NCI-H1694 (cell line): Measurements from ENCODE around the gene IMP4.

Experiments used
- DNase-seq: peaks from one replicate; lab custom pipeline; 2025; lab: John Stamatoyannopoulos, UW

IMP4 gene

GRCh38 chr2:130377491-130377890 lies 34.8 kb downstream of the IMP4 start:
- no peak for DNase-seq

GRCh38 chr2:130378206-130378897 lies 35.7 kb downstream of the IMP4 start:
- DNase-seq, result no peak

- DNase-seq, result no peak
These were observed 36.2 kb downstream of the IMP4 start for GRCh38 chr2:130378898-130379214.

- DNase-seq, result no peak
These were observed 37.6 kb downstream of the IMP4 start for GRCh38 chr2:130380096-130380934.

GRCh38 chr2:130381145-130381544 lies 38.4 kb downstream of the IMP4 start:
- DNase-seq, result no peak

GRCh38 chr2:130381619-130382018 lies 38.9 kb downstream of the IMP4 start:
- no peak for DNase-seq

GRCh38 chr2:130382313-130382917 lies 39.7 kb downstream of the IMP4 start:
- no peak for DNase-seq

GRCh38 chr2:130385709-130386108 lies 43.0 kb downstream of the IMP4 start:
- DNase-seq, result no peak

GRCh38 chr2:130387071-130387400 lies 44.3 kb downstream of the IMP4 start:
- no peak for DNase-seq

- no peak for DNase-seq
These were observed 45.1 kb downstream of the IMP4 start for GRCh38 chr2:130387804-130388203.

- DNase-seq, result no peak
These were observed 45.7 kb downstream of the IMP4 start for GRCh38 chr2:130388221-130388907.

- DNase-seq, result no peak
These were observed 46.7 kb downstream of the IMP4 start for GRCh38 chr2:130389358-130389757.

GRCh38 chr2:130389783-130390182 lies 47.1 kb downstream of the IMP4 start:
- DNase-seq, result no peak

- DNase-seq, result no peak
These were observed 47.9 kb downstream of the IMP4 start for GRCh38 chr2:130390460-130391057.

GRCh38 chr2:130391058-130391871 lies 48.6 kb downstream of the IMP4 start:
- peak; percentile 62 for DNase-seq

GRCh38 chr2:130391872-130392670 lies 49.4 kb downstream of the IMP4 start:
- peak; percentile 37 for DNase-seq

- DNase-seq, result no peak
These were observed 50.7 kb downstream of the IMP4 start for GRCh38 chr2:130393318-130393910.
